DMS 273 treated with DMSO at 0.1 percent for 48 hours (cell line): ENCODE measurements around the gene NR6A1.
"Not testable (repeated sequence)": the region's sequence is repeated elsewhere in the genome, so short reads cannot be mapped to it uniquely, and the experiment has no call there.

Experiments
- DNase-seq: peaks from one replicate; lab custom pipeline; 2025; lab: John Stamatoyannopoulos, UW

Gene NR6A1

GRCh38 chr9:124776954-124777648 is 6.0 kb upstream of the NR6A1 start, which contains the start of gene OLFML2A:
Gene OLFML2A (plus strand): TSS chr9:124777133. CDS start chr9:124777271, 138 bp downstream.
- no peak for DNase-seq

- no peak for DNase-seq
Observed at GRCh38 chr9:124776618-124776953, 5.5 kb upstream of the NR6A1 start.

- DNase-seq, result peak; percentile 49
Observed at GRCh38 chr9:124774129-124774978, 3.2 kb upstream of the NR6A1 start.

- DNase-seq, result no peak
Observed at GRCh38 chr9:124773473-124774128, 2.5 kb upstream of the NR6A1 start.

- DNase-seq, result not testable (repeated sequence)
Observed at GRCh38 chr9:124772877-124773276, 1.8 kb upstream of the NR6A1 start.

- peak; percentile 34 for DNase-seq
Observed at GRCh38 chr9:124771867-124772679, 962 bp upstream of the NR6A1 start.

- no peak for DNase-seq
Observed at GRCh38 chr9:124770359-124771020, 621 bp downstream of the NR6A1 start.

GRCh38 chr9:124769549-124770358 is 1.4 kb downstream of the NR6A1 start:
- no peak for DNase-seq

GRCh38 chr9:124768750-124769548 is 2.2 kb downstream of the NR6A1 start:
- no peak for DNase-seq

GRCh38 chr9:124768334-124768733 is 2.8 kb downstream of the NR6A1 start:
- no peak for DNase-seq

- DNase-seq, result no peak
Observed at GRCh38 chr9:124767821-124768220, 3.3 kb downstream of the NR6A1 start.

GRCh38 chr9:124766815-124767554 is 4.1 kb downstream of the NR6A1 start:
- no peak for DNase-seq

GRCh38 chr9:124766326-124766725 is 4.8 kb downstream of the NR6A1 start:
- DNase-seq, result no peak

GRCh38 chr9:124765439-124765835 is 5.7 kb downstream of the NR6A1 start:
- DNase-seq, result no peak

- peak; percentile 61 for DNase-seq
Observed at GRCh38 chr9:124764774-124765438, 6.2 kb downstream of the NR6A1 start.

GRCh38 chr9:124762633-124763032 is 8.5 kb downstream of the NR6A1 start:
- no peak for DNase-seq

GRCh38 chr9:124761710-124762109 is 9.4 kb downstream of the NR6A1 start:
- no peak for DNase-seq

GRCh38 chr9:124761196-124761595 is 9.9 kb downstream of the NR6A1 start:
- no peak for DNase-seq
